OCI-LY7 (cell line): ENCODE data around the gene FBXW8. TPM values are rescaled to one million over a fixed set of nuclear protein-coding genes. Genes with fewer than 3 reads are reported as not detected.

ENCODE experiments used
- BruUV-seq: library from RNA; stranded (reverse); fragments of 400-500 nt; replicated peaks from 2 replicates; lab custom pipeline; 2021; lab: Mats Ljungman, UMichigan
- CTCF ChIA-PET: fragments of 300-600 bp; sonication (Branson Sonifier 250); formaldehyde crosslinking; loops from one replicate; lab custom pipeline; 2022; ENCODE audit warnings: antibody characterized with exemption; ENCODE audit not compliant: unreplicated experiment; lab: Charles Lee
- POLR2A ChIA-PET: fragments of 300-600 bp; sonication (Branson Sonifier 250); formaldehyde crosslinking; loops from one replicate; lab custom pipeline; 2022; ENCODE audit warnings: antibody characterized with exemption; lab: Charles Lee
- DNase-seq: peaks from one replicate; pipeline ENCODE4 v3.0.0-alpha.2; 2015; ENCODE audit warnings: low spot score
- H2AFZ ChIP-seq: fragments of 200-600 bp; sonication (generic), shearing (Covaris generic); 2 replicates; pipeline ENCODE4 v1.6.1; 2014; ENCODE audit warnings: mild to moderate bottlenecking, antibody characterized with exemption, low read length, moderate library complexity
- H3K27ac ChIP-seq: fragments of 200-600 bp; sonication (generic); 2 replicates; pipeline ENCODE4 v1.5.1; 2014; ENCODE audit warnings: mixed run types, low read depth, mild to moderate bottlenecking, moderate library complexity, low read length, inconsistent platforms; ENCODE audit not compliant: poor library complexity, severe bottlenecking
- H3K36me3 ChIP-seq: fragments of 200-600 bp; sonication (generic); 2 replicates; pipeline ENCODE4 v1.6.1; 2014; ENCODE audit warnings: mild to moderate bottlenecking, antibody characterized with exemption, low read length, moderate library complexity, mixed read lengths; ENCODE audit not compliant: insufficient read depth
- H3K4me1 ChIP-seq: fragments of 200-600 bp; sonication (generic); 2 replicates; pipeline ENCODE4 v1.5.1; 2014; ENCODE audit warnings: mild to moderate bottlenecking, low read length; ENCODE audit not compliant: insufficient read depth, poor library complexity, severe bottlenecking
- H3K4me2 ChIP-seq: fragments of 200-600 bp; sonication (generic); 2 replicates; pipeline ENCODE4 v1.6.1; 2014; ENCODE audit warnings: mild to moderate bottlenecking, low read length
- H3K4me3 ChIP-seq: fragments of 200-600 bp; sonication (generic); 2 replicates; pipeline ENCODE4 v1.5.1; 2014; ENCODE audit warnings: mild to moderate bottlenecking, low read depth, low read length; ENCODE audit not compliant: poor library complexity, severe bottlenecking
- H3K79me2 ChIP-seq: fragments of 200-600 bp; sonication (generic); 2 replicates; pipeline ENCODE4 v1.6.1; 2016; ENCODE audit warnings: low read depth, mild to moderate bottlenecking, low read length, moderate library complexity, mixed read lengths; ENCODE audit not compliant: insufficient read depth
- H3K9me2 ChIP-seq: fragments of 200-600 bp; sonication (generic); 2 replicates; pipeline ENCODE4 v1.6.1; 2016; ENCODE audit warnings: mild to moderate bottlenecking, low read length, mixed read lengths; ENCODE audit not compliant: insufficient read depth
- H3K9me3 ChIP-seq: fragments of 200-600 bp; sonication (generic); 2 replicates; pipeline ENCODE4 v1.6.1; 2014; ENCODE audit warnings: mild to moderate bottlenecking, mixed run types, low read length, mixed read lengths
- H4K20me1 ChIP-seq: fragments of 200-600 bp; sonication (generic); 2 replicates; pipeline ENCODE4 v1.6.1; 2014; ENCODE audit warnings: mild to moderate bottlenecking, antibody characterized with exemption, low read length, moderate library complexity, mixed read lengths; ENCODE audit not compliant: insufficient read depth
- CTCF ChIP-seq: fragments of 200-600 bp; sonication (generic); conservative IDR thresholded peaks from 2 replicates; pipeline ENCODE4 v1.5.1; 2014; ENCODE audit warnings: mild to moderate bottlenecking, antibody characterized with exemption, low read length, moderate library complexity, mixed read lengths
- EZH2phosphoT487 ChIP-seq: fragments of 200-600 bp; sonication (generic); IDR thresholded peaks from 2 replicates; pipeline ENCODE4 v1.6.1; 2018; ENCODE audit warnings: low read depth, borderline replicate concordance, mild to moderate bottlenecking, mixed run types, antibody characterized with exemption, low read length, moderate library complexity, mixed read lengths
- intact Hi-C: fragments of 100-400 bp; cut with micrococcal nuclease; formaldehyde crosslinking; loops from one replicate; pipeline ENCODE4 v1.10.0; 2022; ENCODE audit not compliant: unreplicated experiment
- total RNA-seq, 2 experiments: library from RNA; depleted of rRNA in 1 of 2; stranded (reverse); fragments of >200 nt in 1 of 2; shearing (Covaris generic) in 1 of 2; gene quantifications; 2 replicates each; pipeline ENCODE4 v1.2.3, GENCODE V29; 2014 to 2022

The FBXW8 gene
- total RNA-seq, 2 experiments from 2014 or later = 29.8 to 34.0 TPM

GRCh38 chr12:117072736-117073490 lies 162.2 kb downstream of the FBXW8 start:
- CTCF ChIA-PET = no interaction called here
- no peak overlapping the region for H3K4me3 ChIP-seq
- H3K27ac ChIP-seq = no peak overlapping the region
- H3K36me3 ChIP-seq = no peaks in the 10 kb centered on the region
- H3K9me2 ChIP-seq = no peaks in the 10 kb centered on the region
- TF ChIP-seq EZH2phosphoT487 (no peak), CTCF (no peak)
- POLR2A ChIA-PET = interaction anchor here (0.7 kb wide), 1 partner anchor 52 kb away, joined by 3 read pairs; no protein-coding TSS in a partner anchor
- no peak for DNase-seq
- no peaks in the 10 kb centered on the region for H4K20me1 ChIP-seq
- H3K9me3 ChIP-seq = no peaks in the 10 kb centered on the region
- no peaks in the 10 kb centered on the region for H3K4me1 ChIP-seq
- intact Hi-C loops = no loop called here
- no peaks in the 10 kb centered on the region for H3K79me2 ChIP-seq
- H2AFZ ChIP-seq = no peak overlapping the region
- no peak overlapping the region for H3K4me2 ChIP-seq
- no TSS peak for BruUV-seq

DNA sequence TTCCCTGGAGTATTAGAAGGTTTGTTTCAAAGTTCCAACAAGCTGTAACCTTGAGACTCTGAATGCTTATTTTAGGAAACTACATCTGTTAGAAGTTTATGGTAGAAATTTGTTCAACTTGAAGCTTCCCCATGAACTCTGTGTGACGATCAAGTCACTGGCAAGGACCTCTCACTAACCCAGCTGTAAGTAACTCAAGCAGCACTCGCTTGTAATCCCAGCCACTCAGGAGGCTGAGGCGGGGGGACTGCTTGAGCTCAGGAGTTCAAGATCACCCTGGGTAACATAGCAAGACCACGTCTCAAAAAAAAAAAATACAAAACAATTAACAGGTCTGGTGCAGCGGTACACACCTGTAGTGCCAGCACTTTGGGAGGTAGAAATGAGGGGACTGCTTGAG lies 162.9 kb downstream of the FBXW8 start:
- H3K79me2 ChIP-seq = no peaks in the 10 kb centered on the region
- H2AFZ ChIP-seq = no peak overlapping the region
- POLR2A ChIA-PET = interaction anchor here (0.5 to 0.7 kb wide), 2 partner anchors 53 to 140 kb away, joined by 3 read pairs; no protein-coding TSS in a partner anchor
- CTCF ChIA-PET = no interaction called here
- no peaks in the 10 kb centered on the region for H3K9me2 ChIP-seq
- intact Hi-C loops = no loop called here
- no peak overlapping the region for H3K4me2 ChIP-seq
- H3K27ac ChIP-seq = no peak overlapping the region
- BruUV-seq = no TSS peak
- DNase-seq = no peak
- TF ChIP-seq CTCF (no peak), EZH2phosphoT487 (no peak)
- H3K36me3 ChIP-seq = no peaks in the 10 kb centered on the region
- H3K4me3 ChIP-seq = no peak overlapping the region
- no peaks in the 10 kb centered on the region for H4K20me1 ChIP-seq
- H3K9me3 ChIP-seq = no peaks in the 10 kb centered on the region
- H3K4me1 ChIP-seq = no peaks in the 10 kb centered on the region
